RKO (cell line): ENCODE measurements around the gene AQP7.
"Not testable (repeated sequence)": the region's sequence is repeated elsewhere in the genome, so short reads cannot be mapped to it uniquely, and the experiment has no call there.

Experiments
- DNase-seq: peaks from one replicate; pipeline ENCODE4 v3.0.0-alpha.2; 2016; ENCODE audit warnings: low spot score

Gene AQP7

GRCh38 chr9:33402371-33402770, at the start of gene AQP7:
Gene AQP7 (minus strand): TSS chr9:33402568. CDS start chr9:33401262, 1,306 bp downstream.
- not testable (repeated sequence) for DNase-seq

- no peak for DNase-seq
Observed at GRCh38 chr9:33450621-33451146, 48.3 kb upstream of the AQP7 start.

GRCh38 chr9:33449715-33450114, 47.3 kb upstream of the AQP7 start:
- DNase-seq: no peak

GRCh38 chr9:33447799-33448553, 45.6 kb upstream of the AQP7 start:
- DNase-seq: no peak

GRCh38 chr9:33446946-33447798, 44.8 kb upstream of the AQP7 start, which contains the start of gene AQP3:
Gene AQP3 (minus strand): TSS chr9:33447593. CDS start chr9:33447530, 63 bp downstream.
- peak; percentile 54 for DNase-seq

- DNase-seq: no peak
Observed at GRCh38 chr9:33446240-33446945, 44.0 kb upstream of the AQP7 start.

GRCh38 chr9:33445389-33446239, 43.2 kb upstream of the AQP7 start:
- DNase-seq: no peak

GRCh38 chr9:33443464-33444154, 41.2 kb upstream of the AQP7 start:
- DNase-seq: no peak

- no peak for DNase-seq
Observed at GRCh38 chr9:33443047-33443446, 40.7 kb upstream of the AQP7 start.

GRCh38 chr9:33442125-33442524, 39.8 kb upstream of the AQP7 start:
- no peak for DNase-seq

- DNase-seq: no peak
Observed at GRCh38 chr9:33440609-33441008, 38.2 kb upstream of the AQP7 start.

- DNase-seq: no peak
Observed at GRCh38 chr9:33440204-33440603, 37.8 kb upstream of the AQP7 start.

- DNase-seq: no peak
Observed at GRCh38 chr9:33439731-33440130, 37.4 kb upstream of the AQP7 start.

- DNase-seq: no peak
Observed at GRCh38 chr9:33438926-33439680, 36.7 kb upstream of the AQP7 start.

GRCh38 chr9:33437898-33438297, 35.5 kb upstream of the AQP7 start:
- no peak for DNase-seq

- no peak for DNase-seq
Observed at GRCh38 chr9:33437205-33437604, 34.8 kb upstream of the AQP7 start.

GRCh38 chr9:33436445-33436844, 34.1 kb upstream of the AQP7 start:
- no peak for DNase-seq

GRCh38 chr9:33435821-33436277, 33.5 kb upstream of the AQP7 start:
- no peak for DNase-seq

- no peak for DNase-seq
Observed at GRCh38 chr9:33434317-33435105, 32.1 kb upstream of the AQP7 start.
